ENCODE measurements around the gene OLFM1. TPM values are rescaled to one million over a fixed set of nuclear protein-coding genes. Genes with fewer than 3 reads are reported as not detected.

Gene OLFM1
- total RNA-seq, 1 experiment from 2014 or later: 0.42 TPM

Other genes with a start within 250 kb of the OLFM1 start
- gene FCN2, start 206.9 kb upstream of the OLFM1 start, total RNA-seq (2014; rRNA removed; shearing (Covaris generic)): not detected in 2 replicates
- not detected in 2 replicates for gene FCN1, start 169.8 kb upstream of the OLFM1 start, total RNA-seq (2014; rRNA removed; shearing (Covaris generic))